Lower lobe of right lung (tissue), 2 donors: Measurements from ENCODE around the gene OSBPL5. TPM values are rescaled to one million over a fixed set of nuclear protein-coding genes. Genes with fewer than 3 reads are reported as not detected.

Experiments
- ATAC-seq, 2 donors: fragments of 200-7000 bp; cut with Tn5 transposase; one replicate each; pipeline ENCODE4 v1.9.1; 2020 to 2022; ENCODE audit warnings: mild to moderate bottlenecking in 2 of 2, moderate library complexity in 2 of 2
- DNase-seq: peaks from one replicate; pipeline ENCODE4 v3.0.0-alpha.2; 2020
- H3K27ac ChIP-seq: fragments of 200-600 bp; one replicate; pipeline ENCODE4 v1.8.0; 2022
- H3K27me3 ChIP-seq: fragments of 200-600 bp; one replicate; pipeline ENCODE4 v1.8.0; 2022; ENCODE audit warnings: low read depth
- H3K36me3 ChIP-seq: fragments of 200-600 bp; one replicate; pipeline ENCODE4 v1.8.0; 2022; ENCODE audit warnings: mild to moderate bottlenecking
- H3K4me1 ChIP-seq: fragments of 200-600 bp; one replicate; pipeline ENCODE4 v1.8.0; 2022
- H3K4me3 ChIP-seq: fragments of 200-600 bp; one replicate; pipeline ENCODE4 v1.8.0; 2022; ENCODE audit warnings: mild to moderate bottlenecking
- H3K9me3 ChIP-seq: fragments of 200-600 bp; one replicate; pipeline ENCODE4 v1.8.0; 2022
- intact Hi-C: fragments of 100-400 bp; cut with DNase I; formaldehyde crosslinking; loops from one replicate; pipeline ENCODE4 v1.11.0; 2022
- total RNA-seq: library from RNA; stranded (reverse); fragmentation: NEBNext Ultra II Directional; extraction: Animal tissue kit (Norgen Biotek cat#: 25700); gene quantifications from one replicate; pipeline ENCODE4 v1.2.1, GENCODE V29; 2021
- TF ChIP-seq, protein P1 (sequence below): fragments of 200-600 bp; IDR thresholded peaks from one replicate; pipeline ENCODE4 v1.8.0; 2022; ENCODE audit warnings: antibody characterized with exemption, mild to moderate bottlenecking
- donor health status: DM: no; HTN: yes; CAD: no; lungs with severe emphysema.

The OSBPL5 gene
- total RNA-seq, 1 donor from 2014 or later, result 46.2 TPM

GRCh38 chr11:3086671-3087150 lies 78.4 kb downstream of the OSBPL5 start:
- no peak for DNase-seq
- intact Hi-C loops, result no loop called here
- TF ChIP-seq, protein P1, sequence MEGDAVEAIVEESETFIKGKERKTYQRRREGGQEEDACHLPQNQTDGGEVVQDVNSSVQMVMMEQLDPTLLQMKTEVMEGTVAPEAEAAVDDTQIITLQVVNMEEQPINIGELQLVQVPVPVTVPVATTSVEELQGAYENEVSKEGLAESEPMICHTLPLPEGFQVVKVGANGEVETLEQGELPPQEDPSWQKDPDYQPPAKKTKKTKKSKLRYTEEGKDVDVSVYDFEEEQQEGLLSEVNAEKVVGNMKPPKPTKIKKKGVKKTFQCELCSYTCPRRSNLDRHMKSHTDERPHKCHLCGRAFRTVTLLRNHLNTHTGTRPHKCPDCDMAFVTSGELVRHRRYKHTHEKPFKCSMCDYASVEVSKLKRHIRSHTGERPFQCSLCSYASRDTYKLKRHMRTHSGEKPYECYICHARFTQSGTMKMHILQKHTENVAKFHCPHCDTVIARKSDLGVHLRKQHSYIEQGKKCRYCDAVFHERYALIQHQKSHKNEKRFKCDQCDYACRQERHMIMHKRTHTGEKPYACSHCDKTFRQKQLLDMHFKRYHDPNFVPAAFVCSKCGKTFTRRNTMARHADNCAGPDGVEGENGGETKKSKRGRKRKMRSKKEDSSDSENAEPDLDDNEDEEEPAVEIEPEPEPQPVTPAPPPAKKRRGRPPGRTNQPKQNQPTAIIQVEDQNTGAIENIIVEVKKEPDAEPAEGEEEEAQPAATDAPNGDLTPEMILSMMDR, result no peak
- Histone ChIP-seq H3K36me3 (peaks cover 30% of the 10 kb centered on the region), H3K4me1 (peaks cover 4% of the 10 kb centered on the region), H3K27me3 (no peaks in the 10 kb centered on the region), H3K4me3 (no peak overlapping the region), H3K9me3 (no peaks in the 10 kb centered on the region), H3K27ac (no peak overlapping the region)
- no peak for ATAC-seq

- no peaks in the 10 kb centered on the region for H3K9me3 ChIP-seq
- no peak overlapping the region for H3K27ac ChIP-seq
- no peak for DNase-seq
- intact Hi-C loops, result no loop called here
- TF ChIP-seq, protein P1, result no peak
- H3K4me3 ChIP-seq, result no peak overlapping the region
- no peak for ATAC-seq
- peaks cover 30% of the 10 kb centered on the region for H3K36me3 ChIP-seq
- no peaks in the 10 kb centered on the region for H3K4me1 ChIP-seq
- no peaks in the 10 kb centered on the region for H3K27me3 ChIP-seq
These were observed 79.0 kb downstream of the OSBPL5 start for GRCh38 chr11:3086114-3086513.

- Histone ChIP-seq H3K4me1 (no peaks in the 10 kb centered on the region), H3K4me3 (no peak overlapping the region), H3K9me3 (no peaks in the 10 kb centered on the region), H3K27ac (no peak overlapping the region), H3K27me3 (no peaks in the 10 kb centered on the region), H3K36me3 (peaks cover 23% of the 10 kb centered on the region)
- intact Hi-C loops, result no loop called here
- DNase-seq (no peak), ATAC-seq (no peak)
- TF ChIP-seq, protein P1, result no peak
These were observed 80.1 kb downstream of the OSBPL5 start for GRCh38 chr11:3085052-3085451.

DNA sequence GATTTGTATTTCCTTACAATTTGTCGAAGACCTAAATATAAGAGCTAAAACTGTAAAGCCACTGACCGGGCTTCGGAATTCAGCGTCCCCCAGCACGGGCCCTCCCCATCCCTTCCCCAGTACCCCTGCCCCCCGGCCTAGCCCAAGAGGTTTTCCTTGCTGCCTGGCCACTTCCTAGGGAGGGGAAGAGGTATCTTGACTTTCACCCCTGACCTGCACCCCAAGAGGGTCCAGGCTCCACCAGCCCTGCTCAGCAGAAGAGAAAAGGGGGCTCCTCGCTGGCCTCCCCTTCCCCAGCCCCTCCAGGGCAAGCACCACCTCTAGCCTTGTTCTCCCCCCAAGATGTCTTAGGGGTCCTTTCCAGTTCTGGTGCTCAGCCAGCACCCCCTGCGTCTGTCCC lies 81.8 kb downstream of the OSBPL5 start:
- intact Hi-C loops, result no loop called here
- H3K27ac ChIP-seq, result no peak overlapping the region
- ATAC-seq, result no peak
- H3K4me3 ChIP-seq, result no peak overlapping the region
- H3K36me3 ChIP-seq, result peaks cover 7% of the 10 kb centered on the region
- no peaks in the 10 kb centered on the region for H3K27me3 ChIP-seq
- DNase-seq, result no peak
- no peaks in the 10 kb centered on the region for H3K4me1 ChIP-seq
- TF ChIP-seq, protein P1, result no peak
- H3K9me3 ChIP-seq, result no peaks in the 10 kb centered on the region

DNA sequence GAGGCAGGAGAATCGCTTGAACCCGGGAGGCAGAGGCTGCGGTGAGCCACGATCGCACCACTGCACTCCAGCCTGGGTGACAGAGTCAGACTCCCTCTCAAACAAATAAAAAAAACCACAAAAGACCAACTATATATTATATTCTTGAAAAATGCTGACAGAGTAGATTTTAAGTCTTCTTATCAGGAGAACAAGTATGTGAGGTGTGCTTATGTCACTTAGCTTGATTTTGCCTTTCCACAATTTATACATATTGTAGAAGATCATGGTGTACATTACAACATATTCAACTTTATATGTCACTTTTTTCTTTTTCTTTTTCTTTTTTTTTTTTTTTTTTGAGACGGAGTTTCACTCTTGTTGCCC lies 83.7 kb downstream of the OSBPL5 start:
- H3K27me3 ChIP-seq, result no peaks in the 10 kb centered on the region

More for the DNA sequence above, 83.7 kb downstream of the OSBPL5 start:
- H3K36me3 ChIP-seq, result no peaks in the 10 kb centered on the region
- TF ChIP-seq, protein P1, result no peak
- no peak overlapping the region for H3K4me3 ChIP-seq
- H3K27ac ChIP-seq, result no peak overlapping the region
- intact Hi-C loops, result no loop called here
- DNase-seq (no peak), ATAC-seq (no peak)
- H3K9me3 ChIP-seq, result no peaks in the 10 kb centered on the region
- no peaks in the 10 kb centered on the region for H3K4me1 ChIP-seq
